Measurements from ENCODE around the gene STIP1. TPM values are rescaled to one million over a fixed set of nuclear protein-coding genes. Genes with fewer than 3 reads are reported as not detected.

The STIP1 gene
- total and polyA plus RNA-seq, 2 donors (not counting 3 experiments of a cell fraction or from before 2014, with no cell fraction given): 117 to 226 TPM

DNA sequence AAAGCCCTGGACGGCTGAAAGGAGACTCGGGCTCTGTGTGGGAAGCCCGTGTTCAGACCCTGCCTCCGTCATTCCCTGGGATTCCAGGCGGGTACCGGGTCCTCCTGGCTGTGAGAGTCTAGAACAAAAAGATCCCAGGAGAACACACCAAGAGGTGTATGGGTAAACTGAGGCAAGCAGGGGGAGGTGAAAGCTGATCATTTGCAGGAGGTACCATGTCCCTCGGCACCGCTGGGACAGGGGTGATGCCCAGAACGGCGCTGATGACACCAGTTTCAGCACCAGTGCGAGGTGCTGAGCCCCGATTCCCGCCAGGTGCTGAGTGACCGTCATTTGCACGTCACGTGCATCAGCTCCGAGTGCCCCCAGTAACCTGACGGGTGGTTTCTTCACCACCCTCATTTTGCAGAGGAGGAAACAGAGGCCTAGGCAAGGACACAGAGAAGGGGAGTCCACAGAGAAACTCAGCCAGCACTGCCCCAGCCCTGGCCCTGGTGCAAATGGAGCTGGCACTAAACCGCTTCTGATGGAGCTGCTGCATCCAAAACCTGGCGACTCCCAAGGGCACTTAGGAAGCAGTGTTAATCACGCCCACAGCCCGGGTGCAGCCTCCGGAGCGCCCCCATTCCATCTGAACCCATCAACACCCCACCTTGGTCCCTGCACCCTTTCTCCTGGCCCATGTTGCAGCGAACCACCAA is 36.9 kb upstream of the STIP1 start:
- H3K4me2 ChIP-seq (ENCODE audit: insufficient read depth, low read length): no peak overlapping the region
- intact Hi-C loops (cut with micrococcal nuclease) (loop anchor here (1.0 to 5.0 kb wide), 5 partner anchors 57 to 382 kb away; partner anchors contain the start of gene RCOR2), dilution Hi-C loops (cut with MboI; ENCODE audit: extremely low pct_ligation_motif_present, low sequenced_read_pairs) (no loop called here)
- no peaks in the 10 kb centered on the region for H3K79me2 ChIP-seq (ENCODE audit: control insufficient read depth, insufficient read depth, low read length)
- CTCF ChIA-PET: interaction anchor here (0.5 to 5.0 kb wide), 16 partner anchors 10 to 385 kb away, joined by 3 to 162 read pairs (median 4); partner anchors contain the start of gene ZFTA
- no peak for FAIRE-seq
- TF ChIP-seq POLR2A (IDR thresholded peaks at IDR 0.05; ENCODE audit: low read depth, low read length) (no peak), FOS (IDR thresholded peaks at IDR 0.05; ENCODE audit: borderline replicate concordance, insufficient read depth, low read length) (no peak), POLR2AphosphoS5 (IDR thresholded peaks at IDR 0.05; ENCODE audit: insufficient read depth, low read depth, low read length) (no peak), GATA2 (IDR thresholded peaks at IDR 0.05; ENCODE audit: insufficient read depth, insufficient read length, low read depth, low read length) (no peak), EZH2 (IDR thresholded peaks at IDR 0.05; ENCODE audit: borderline replicate concordance, low read depth, low read length, severe bottlenecking) (no peak), MYC (IDR thresholded peaks at IDR 0.05; ENCODE audit: low read depth, low read length) (no peak), JUN (IDR thresholded peaks at IDR 0.05; ENCODE audit: borderline replicate concordance, insufficient read depth, insufficient read length, low read depth) (no peak)
- TF ChIP-seq, protein P1, sequence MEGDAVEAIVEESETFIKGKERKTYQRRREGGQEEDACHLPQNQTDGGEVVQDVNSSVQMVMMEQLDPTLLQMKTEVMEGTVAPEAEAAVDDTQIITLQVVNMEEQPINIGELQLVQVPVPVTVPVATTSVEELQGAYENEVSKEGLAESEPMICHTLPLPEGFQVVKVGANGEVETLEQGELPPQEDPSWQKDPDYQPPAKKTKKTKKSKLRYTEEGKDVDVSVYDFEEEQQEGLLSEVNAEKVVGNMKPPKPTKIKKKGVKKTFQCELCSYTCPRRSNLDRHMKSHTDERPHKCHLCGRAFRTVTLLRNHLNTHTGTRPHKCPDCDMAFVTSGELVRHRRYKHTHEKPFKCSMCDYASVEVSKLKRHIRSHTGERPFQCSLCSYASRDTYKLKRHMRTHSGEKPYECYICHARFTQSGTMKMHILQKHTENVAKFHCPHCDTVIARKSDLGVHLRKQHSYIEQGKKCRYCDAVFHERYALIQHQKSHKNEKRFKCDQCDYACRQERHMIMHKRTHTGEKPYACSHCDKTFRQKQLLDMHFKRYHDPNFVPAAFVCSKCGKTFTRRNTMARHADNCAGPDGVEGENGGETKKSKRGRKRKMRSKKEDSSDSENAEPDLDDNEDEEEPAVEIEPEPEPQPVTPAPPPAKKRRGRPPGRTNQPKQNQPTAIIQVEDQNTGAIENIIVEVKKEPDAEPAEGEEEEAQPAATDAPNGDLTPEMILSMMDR (IDR thresholded peaks at IDR 0.05; ENCODE audit: extremely low read depth in 1 of 2, insufficient read depth in 1 of 2, low read depth in 1 of 2, low read length in 2 of 2): no peak
- TF ChIP-seq, protein P2, sequence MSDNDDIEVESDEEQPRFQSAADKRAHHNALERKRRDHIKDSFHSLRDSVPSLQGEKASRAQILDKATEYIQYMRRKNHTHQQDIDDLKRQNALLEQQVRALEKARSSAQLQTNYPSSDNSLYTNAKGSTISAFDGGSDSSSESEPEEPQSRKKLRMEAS (IDR thresholded peaks at IDR 0.05; ENCODE audit: insufficient read depth, insufficient read length): no peak
- BruUV-seq (replicated peaks): no TSS peak
- H3K4me1 ChIP-seq (ENCODE audit: control insufficient read depth, extremely low read depth, insufficient read depth, low read length): no peaks in the 10 kb centered on the region
- H3K4me3 ChIP-seq (replicated peaks in 1 of 3; ENCODE audit: insufficient read depth in 1 of 3, low read depth in 1 of 3, low read length in 3 of 3): no peak overlapping the region
- H3K9me3 ChIP-seq (replicated peaks; ENCODE audit: control insufficient read depth, insufficient read depth, low read length): no peaks in the 10 kb centered on the region
- no peaks in the 10 kb centered on the region for H3K36me3 ChIP-seq (ENCODE audit: control insufficient read depth in 2 of 2, extremely low read depth in 1 of 2, insufficient read depth in 2 of 2, low read length in 2 of 2)
- DNase-seq (ENCODE audit: low read depth, low spot score): no peak
- H2AFZ ChIP-seq (ENCODE audit: low read depth, low read length): no peak overlapping the region
- no peaks in the 10 kb centered on the region for H4K20me1 ChIP-seq (replicated peaks; ENCODE audit: control insufficient read depth, extremely low read depth, insufficient read depth, low read length)
- H3K27me3 ChIP-seq (ENCODE audit: control insufficient read depth in 2 of 2, insufficient read depth in 2 of 2, low read length in 2 of 2): no peaks in the 10 kb centered on the region
- POLR2A ChIA-PET: no interaction called here
- H3K9ac ChIP-seq (replicated peaks; ENCODE audit: extremely low read depth, insufficient read depth, low read length): no peak overlapping the region
- no peaks in the 10 kb centered on the region for H3K9me1 ChIP-seq (replicated peaks; ENCODE audit: control insufficient read depth, extremely low read depth, insufficient read depth, low read length)
- no peak overlapping the region for H3K27ac ChIP-seq (ENCODE audit: insufficient read depth, low read depth, low read length)
